HepG2 (cell line): ENCODE measurements around the gene ZC3H8. TPM values are rescaled to one million over a fixed set of nuclear protein-coding genes. Genes with fewer than 3 reads are reported as not detected.

Source experiments
- ATAC-seq: fragments of 200-7000 bp; cut with Tn5 transposase; 3 replicates; pipeline ENCODE4 v1.9.1; 2020; ENCODE audit warnings: mild to moderate bottlenecking, moderate library complexity
- BruUV-seq: library from RNA; stranded (reverse); fragments of 400-500 nt; replicated peaks from 2 replicates; lab custom pipeline; 2021; lab: Mats Ljungman, UMichigan
- CTCF ChIA-PET: fragments of 300-600 bp; formaldehyde crosslinking; extraction: SDS; loops from one replicate; lab custom pipeline; 2021; ENCODE audit warnings: low total read pairs, inconsistent platforms, low intra/inter-chr PET ratio; lab: Yijun Ruan, JAX
- POLR2A ChIA-PET: fragments of 350-600 bp; sonication (Branson Sonifier 250); formaldehyde crosslinking; loops from one replicate; lab custom pipeline; 2020; ENCODE audit warnings: antibody characterized with exemption, inconsistent platforms; lab: Yijun Ruan, JAX
- DNase-seq: peaks from one replicate; pipeline ENCODE4 v3.0.0-alpha.2; 2015; ENCODE audit warnings: low spot score
- FAIRE-seq: peaks from 3 replicates; lab custom pipeline; 2011; peaks lifted over from hg19 to GRCh38; lab: Jason Lieb, UNC
- H2AFZ ChIP-seq: one replicate; pipeline ENCODE4 v1.6.1; 2011; ENCODE audit warnings: low read length, inconsistent platforms
- H3K27ac ChIP-seq: fragments of 300-600 bp; 3 replicates; pipeline ENCODE4 v1.8.0; 2011; ENCODE audit warnings: mixed run types, mild to moderate bottlenecking, mixed read lengths, low read length, inconsistent platforms; ENCODE audit not compliant: insufficient read depth; ENCODE audit errors: extremely low read length
- H3K27me3 ChIP-seq, 2 experiments: fragments of 200-600 bp in 1 of 2; 2 replicates in 1 of 2; 3 replicates in 1 of 2; pipeline versions ENCODE4 v1.6.0 to v1.8.0; 2011; ENCODE audit warnings: low read length in 2 of 2, mild to moderate bottlenecking in 2 of 2, moderate library complexity in 2 of 2, inconsistent platforms in 1 of 2; ENCODE audit not compliant: insufficient read depth in 2 of 2, control insufficient read depth in 1 of 2
- H3K36me3 ChIP-seq, 2 experiments: fragments of 200-600 bp in 1 of 2; replicated peaks in 1 of 2; 2 replicates in 1 of 2; 3 replicates in 1 of 2; pipeline versions ENCODE4 v1.5.1 to v1.8.0; 2011; ENCODE audit warnings: low read length in 2 of 2, inconsistent platforms in 1 of 2; ENCODE audit not compliant: insufficient read depth in 2 of 2, control insufficient read depth in 1 of 2
- H3K4me1 ChIP-seq: 2 replicates; pipeline ENCODE4 v1.5.1; 2012; ENCODE audit warnings: low read length, inconsistent platforms; ENCODE audit not compliant: insufficient read depth
- H3K4me2 ChIP-seq: 2 replicates; pipeline ENCODE4 v1.6.0; 2011; ENCODE audit warnings: low read depth, low read length, inconsistent platforms
- H3K4me3 ChIP-seq, 3 experiments: fragments of 200-600 bp in 1 of 3; sonication (generic), shearing (Covaris generic) in 1 of 3; replicated peaks in 1 of 3; 2 replicates each; pipeline ENCODE4 v1.5.1; 2011 to 2016; ENCODE audit warnings: low read length in 3 of 3, inconsistent platforms in 2 of 3, low read depth in 2 of 3, mild to moderate bottlenecking in 2 of 3, control low read depth in 1 of 3, mixed read lengths in 1 of 3; ENCODE audit not compliant: insufficient read depth in 1 of 3
- H3K79me2 ChIP-seq: one replicate; pipeline ENCODE4 v1.6.1; 2011; ENCODE audit warnings: low read length, inconsistent platforms; ENCODE audit not compliant: insufficient read depth
- H3K9ac ChIP-seq: 2 replicates; pipeline ENCODE4 v1.6.0; 2011; ENCODE audit warnings: mild to moderate bottlenecking, low read depth, low read length, inconsistent platforms; ENCODE audit not compliant: insufficient read depth
- H3K9me3 ChIP-seq: 2 replicates; pipeline ENCODE4 v1.5.1; 2012; ENCODE audit warnings: mild to moderate bottlenecking, low read length
- H4K20me1 ChIP-seq: 2 replicates; pipeline ENCODE4 v1.6.0; 2011; ENCODE audit warnings: inconsistent platforms, mild to moderate bottlenecking, low read length, moderate library complexity; ENCODE audit not compliant: insufficient read depth
- MYNN ChIP-seq: sonication (generic); formaldehyde crosslinking; IDR thresholded peaks from 2 replicates; pipeline ENCODE4 v1.4.0; 2020; ENCODE audit warnings: mild to moderate bottlenecking, low read depth, missing genetic modification reagents
- PRPF4 ChIP-seq: fragments of 200-400 bp; formaldehyde crosslinking; IDR thresholded peaks from 2 replicates; pipeline ENCODE4 v1.6.1; 2016; ENCODE audit warnings: low read length, low read depth; ENCODE audit not compliant: poor library complexity, severe bottlenecking
- SIN3B ChIP-seq: fragments of 150-350 bp; IDR thresholded peaks from 2 replicates; pipeline ENCODE4 v1.6.1; 2014; ENCODE audit warnings: low read length
- SNAI1 ChIP-seq: sonication (generic); formaldehyde crosslinking; IDR thresholded peaks from 2 replicates; pipeline ENCODE4 v1.5.0; 2020; ENCODE audit warnings: mild to moderate bottlenecking, missing genetic modification reagents, borderline replicate concordance
- TBP ChIP-seq: sonication (generic); formaldehyde crosslinking; IDR thresholded peaks from 2 replicates; pipeline ENCODE4 v1.5.0; 2020; ENCODE audit warnings: missing genetic modification reagents
- ZNF460 ChIP-seq: sonication (generic); formaldehyde crosslinking; IDR thresholded peaks from 2 replicates; pipeline ENCODE4 v1.5.1; 2020; ENCODE audit warnings: missing genetic modification reagents, mild to moderate bottlenecking, borderline replicate concordance
- ZNF747 ChIP-seq: sonication (generic); formaldehyde crosslinking; IDR thresholded peaks from 2 replicates; pipeline ENCODE4 v1.8.1; 2023; ENCODE audit warnings: missing genetic modification reagents, mild to moderate bottlenecking, borderline replicate concordance
- WGBS: methylation state at CpG from one replicate; pipeline ENCODE4 v1.1.6; 2017; ENCODE audit warnings: low lambda C conversion rate; 5-methylcytosine and 5-hydroxymethylcytosine counted together
- in situ Hi-C: cut with HindIII; loops from 2 replicates; pipeline ENCODE4 v1.10.0; 2017; ENCODE audit warnings: low pct_unique_long_range_greater_than_20kb; ENCODE audit not compliant: extremely low pct_ligation_motif_present
- intact Hi-C: fragments of 100-400 bp; cut with micrococcal nuclease; formaldehyde crosslinking; loops from one replicate; pipeline ENCODE4 v1.10.0; 2022; ENCODE audit not compliant: unreplicated experiment
- polyA plus RNA-seq, 8 experiments: library from polyadenylated mRNA; depleted of rRNA in 3 of 8; stranded (reverse) in 7 of 8; unstranded in 1 of 8; fragments of >200 nt; fragmentation: Illumina TruSeq in 4 of 8; extraction: Trizol in 4 of 8; gene quantifications; 2 replicates each; pipeline versions ENCODE4 v1.2.1 to v1.2.3, GENCODE V29; 2011 to 2016; ENCODE audit warnings: low read depth in 4 of 8, missing spikeins in 1 of 8, mixed read lengths in 1 of 8; ENCODE audit not compliant: insufficient read depth in 1 of 8
- total RNA-seq, 5 experiments: library from RNA; depleted of rRNA; stranded (reverse); fragments of >200 nt; fragmentation: Illumina TruSeq; extraction: Trizol; gene quantifications; 2 replicates each; pipeline ENCODE4 v1.2.3, GENCODE V29; 2016; ENCODE audit warnings: low read depth in 1 of 5
- TF ChIP-seq, protein P1 (sequence below): sonication (generic); formaldehyde crosslinking; IDR thresholded peaks from 2 replicates; pipeline ENCODE4 v1.8.0; 2022; ENCODE audit warnings: mild to moderate bottlenecking, missing genetic modification reagents, moderate library complexity
- TF ChIP-seq, protein P2 (sequence below), 2 experiments: sonication (generic) in 1 of 2; formaldehyde crosslinking in 1 of 2; IDR thresholded peaks; 2 replicates each; pipeline versions ENCODE4 v1.4.0 to v1.6.1; 2016 to 2020; ENCODE audit warnings: borderline replicate concordance in 1 of 2, low read depth in 1 of 2, mild to moderate bottlenecking in 1 of 2, missing genetic modification reagents in 1 of 2

The ZC3H8 gene
- total and polyA plus RNA-seq, 2 of the 13 experiments (the other 11 are each of a cell fraction or from before 2014, with no cell fraction given) = 4.5 to 17.0 TPM

DNA sequence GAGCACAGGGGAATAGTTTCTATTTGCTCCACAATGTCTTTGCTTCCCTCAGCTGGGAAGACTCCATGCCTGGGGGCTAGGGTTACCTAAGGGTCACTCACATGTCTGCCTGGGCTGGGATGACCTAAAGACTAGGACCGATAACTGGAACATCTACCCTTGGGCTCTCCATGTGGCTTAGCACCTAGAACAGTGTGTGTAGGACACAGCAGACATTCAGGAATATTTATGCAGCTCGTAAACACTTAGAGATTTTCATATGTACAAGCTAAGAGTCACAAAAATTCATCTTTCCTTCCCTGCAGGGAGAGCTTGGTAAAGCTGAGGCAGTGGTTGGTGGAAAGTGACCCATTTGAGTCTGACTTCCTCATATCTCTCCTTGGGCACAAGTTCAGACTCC is 60.8 kb downstream of the ZC3H8 start:
- no peak overlapping the region for H3K4me2 ChIP-seq
- TF ChIP-seq TBP (CRISPR knock-in tag) (no peak), ZNF460 (CRISPR knock-in tag) (no peak), SIN3B (no peak), MYNN (CRISPR knock-in tag) (no peak), ZNF747 (CRISPR knock-in tag) (no peak), PRPF4 (no peak), SNAI1 (CRISPR knock-in tag) (no peak)
- TF ChIP-seq, protein P1, sequence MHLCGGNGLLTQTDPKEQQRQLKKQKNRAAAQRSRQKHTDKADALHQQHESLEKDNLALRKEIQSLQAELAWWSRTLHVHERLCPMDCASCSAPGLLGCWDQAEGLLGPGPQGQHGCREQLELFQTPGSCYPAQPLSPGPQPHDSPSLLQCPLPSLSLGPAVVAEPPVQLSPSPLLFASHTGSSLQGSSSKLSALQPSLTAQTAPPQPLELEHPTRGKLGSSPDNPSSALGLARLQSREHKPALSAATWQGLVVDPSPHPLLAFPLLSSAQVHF (CRISPR knock-in tag) = no peak
- TF ChIP-seq, protein P2, sequence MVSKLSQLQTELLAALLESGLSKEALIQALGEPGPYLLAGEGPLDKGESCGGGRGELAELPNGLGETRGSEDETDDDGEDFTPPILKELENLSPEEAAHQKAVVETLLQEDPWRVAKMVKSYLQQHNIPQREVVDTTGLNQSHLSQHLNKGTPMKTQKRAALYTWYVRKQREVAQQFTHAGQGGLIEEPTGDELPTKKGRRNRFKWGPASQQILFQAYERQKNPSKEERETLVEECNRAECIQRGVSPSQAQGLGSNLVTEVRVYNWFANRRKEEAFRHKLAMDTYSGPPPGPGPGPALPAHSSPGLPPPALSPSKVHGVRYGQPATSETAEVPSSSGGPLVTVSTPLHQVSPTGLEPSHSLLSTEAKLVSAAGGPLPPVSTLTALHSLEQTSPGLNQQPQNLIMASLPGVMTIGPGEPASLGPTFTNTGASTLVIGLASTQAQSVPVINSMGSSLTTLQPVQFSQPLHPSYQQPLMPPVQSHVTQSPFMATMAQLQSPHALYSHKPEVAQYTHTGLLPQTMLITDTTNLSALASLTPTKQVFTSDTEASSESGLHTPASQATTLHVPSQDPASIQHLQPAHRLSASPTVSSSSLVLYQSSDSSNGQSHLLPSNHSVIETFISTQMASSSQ (IDR thresholded peaks at IDR 0.05; ENCODE audit: low read depth) = no peak
- TF ChIP-seq, protein P2 (CRISPR knock-in tag; IDR thresholded peaks at IDR 0.05; ENCODE audit: borderline replicate concordance) = no peak
- no TSS peak for BruUV-seq
- FAIRE-seq (no peak), DNase-seq (no peak), ATAC-seq (no peak)
- H3K27ac ChIP-seq = no peak overlapping the region
- intact Hi-C loops = no loop called here
- H3K27me3 ChIP-seq = no peaks in the 10 kb centered on the region; a peak in 1 of 5 replicates
- POLR2A ChIA-PET = no interaction called here
- no peak overlapping the region for H3K4me3 ChIP-seq
- CTCF ChIA-PET = no interaction called here
- no peak overlapping the region for H2AFZ ChIP-seq
- H3K79me2 ChIP-seq = no peaks in the 10 kb centered on the region
- 71% methylated on average over 2 of the region's 2 CpGs for WGBS
- peaks cover 15% of the 10 kb centered on the region; the same call in 1 of the 2 replicates for H3K4me1 ChIP-seq
- H3K9ac ChIP-seq = no peak overlapping the region
- no peaks in the 10 kb centered on the region for H4K20me1 ChIP-seq
- in situ Hi-C loops = no loop called here
- no peaks in the 10 kb centered on the region for H3K9me3 ChIP-seq
- H3K36me3 ChIP-seq = no peaks in the 10 kb centered on the region
